Measurements from ENCODE around the gene ACTN1. TPM values are rescaled to one million over a fixed set of nuclear protein-coding genes. Genes with fewer than 3 reads are reported as not detected.

Gene ACTN1
- total RNA-seq, 2 experiments from 2014 or later: 79.7 to 80.6 TPM

GRCh38 chr14:68873376-68873775 is 105.7 kb downstream of the ACTN1 start:
- H3K27ac Mint-ChIP-seq: no peak overlapping the region
- peaks cover 4% of the 10 kb centered on the region for H3K9me3 Mint-ChIP-seq
- no peak overlapping the region for H3K4me3 Mint-ChIP-seq
- CTCF ChIA-PET: interaction anchor here (1.3 kb wide), 1 partner anchor 11 kb away, joined by 7 read pairs; no protein-coding TSS in a partner anchor
- no peaks in the 10 kb centered on the region for H3K27me3 Mint-ChIP-seq (ENCODE audit: low read depth)
- H3K36me3 Mint-ChIP-seq (ENCODE audit: low read depth): peaks cover 48% of the 10 kb centered on the region
- H3K4me1 Mint-ChIP-seq (ENCODE audit: low read depth): no peaks in the 10 kb centered on the region
- intact Hi-C loops (cut with micrococcal nuclease): no loop called here
- no peak for DNase-seq

DNA sequence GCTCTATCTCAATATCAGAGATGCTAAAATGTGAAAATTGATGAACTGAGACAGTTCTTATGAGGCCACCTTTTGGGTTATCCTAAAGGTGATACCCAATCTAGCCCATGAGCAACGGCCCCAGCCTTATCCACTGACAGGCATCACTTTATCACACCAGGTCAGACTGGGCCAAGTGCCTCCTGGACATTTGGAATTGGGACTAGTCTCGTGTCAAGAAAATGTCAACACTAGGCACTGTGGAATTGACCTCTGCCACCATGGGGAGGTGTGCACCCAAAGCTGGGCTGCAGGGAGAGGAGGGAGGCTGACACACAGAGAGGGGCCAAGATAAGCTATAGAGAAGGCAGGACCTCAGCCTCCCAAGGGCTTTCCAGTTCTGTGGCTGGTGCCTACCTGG is 107.7 kb downstream of the ACTN1 start:
- Mint-ChIP-seq H3K27ac (peak overlapping the region; percentile 53), H3K4me1 (ENCODE audit: low read depth) (no peaks in the 10 kb centered on the region), H3K36me3 (ENCODE audit: low read depth) (peaks cover 42% of the 10 kb centered on the region), H3K9me3 (peaks cover 4% of the 10 kb centered on the region), H3K27me3 (ENCODE audit: low read depth) (no peaks in the 10 kb centered on the region), H3K4me3 (no peak overlapping the region)
- CTCF ChIA-PET: interaction anchor here (1.0 to 1.5 kb wide), 2 partner anchors 9 to 27 kb away, joined by 3 to 5 read pairs; no protein-coding TSS in a partner anchor
- DNase-seq: no peak
- intact Hi-C loops (cut with micrococcal nuclease): no loop called here

DNA sequence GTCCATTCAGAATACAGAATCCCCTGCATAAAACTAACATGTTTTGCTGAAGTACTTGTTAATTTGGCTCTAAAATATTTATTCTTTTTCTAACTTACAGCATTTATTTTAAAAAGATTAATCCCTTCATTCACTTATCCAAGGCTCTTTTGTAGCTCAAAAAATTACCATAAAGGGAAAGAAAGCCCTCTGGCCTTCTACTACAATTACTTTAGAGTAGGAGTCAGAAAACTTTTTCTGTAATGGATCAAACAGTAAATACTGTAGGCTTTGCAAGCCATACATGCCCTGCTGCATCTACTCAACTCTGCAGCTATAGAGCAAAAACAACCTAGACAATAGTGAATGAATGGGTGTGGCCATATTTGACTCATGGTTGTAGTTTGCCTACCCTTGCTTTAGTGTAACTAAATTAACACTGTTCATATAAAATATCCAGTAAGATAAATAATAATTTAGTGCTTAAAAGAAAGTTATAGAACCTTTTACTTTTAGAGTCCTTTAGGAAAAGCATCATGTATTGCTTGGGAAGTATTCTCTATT is 112.0 kb downstream of the ACTN1 start:
- Mint-ChIP-seq H3K4me1 (ENCODE audit: low read depth) (no peaks in the 10 kb centered on the region), H3K27ac (no peak overlapping the region), H3K36me3 (ENCODE audit: low read depth) (peaks cover 17% of the 10 kb centered on the region), H3K4me3 (no peak overlapping the region), H3K27me3 (ENCODE audit: low read depth) (no peaks in the 10 kb centered on the region), H3K9me3 (peaks cover 15% of the 10 kb centered on the region)
- CTCF ChIA-PET: interaction anchor here (0.7 to 1.5 kb wide), 2 partner anchors 44 to 283 kb away, joined by 3 to 4 read pairs; no protein-coding TSS in a partner anchor
- intact Hi-C loops (cut with micrococcal nuclease): no loop called here
- no peak for DNase-seq

- no peak overlapping the region for H3K4me3 Mint-ChIP-seq
- no peaks in the 10 kb centered on the region for H3K27me3 Mint-ChIP-seq (ENCODE audit: low read depth)
- intact Hi-C loops (cut with micrococcal nuclease): no loop called here
- peaks cover 6% of the 10 kb centered on the region for H3K36me3 Mint-ChIP-seq (ENCODE audit: low read depth)
- CTCF ChIA-PET: interaction anchor here (1.2 to 1.5 kb wide), 4 partner anchors 21 to 195 kb away, joined by 3 to 4 read pairs (median 3); no protein-coding TSS in a partner anchor
- peaks cover 15% of the 10 kb centered on the region for H3K9me3 Mint-ChIP-seq
- no peaks in the 10 kb centered on the region for H3K4me1 Mint-ChIP-seq (ENCODE audit: low read depth)
- DNase-seq: no peak
- no peak overlapping the region for H3K27ac Mint-ChIP-seq
Observed at GRCh38 chr14:68865542-68865941, 113.6 kb downstream of the ACTN1 start.

- intact Hi-C loops (cut with micrococcal nuclease): no loop called here
- H3K4me1 Mint-ChIP-seq (ENCODE audit: low read depth): no peaks in the 10 kb centered on the region
Observed at GRCh38 chr14:68864361-68864750, 114.7 kb downstream of the ACTN1 start.

GRCh38 chr14:68863610-68864360 is 115.3 kb downstream of the ACTN1 start:
- intact Hi-C loops (cut with micrococcal nuclease): loop anchor here (1.0 to 2.0 kb wide), 3 partner anchors 193 to 244 kb away; no protein-coding TSS in a partner anchor
- H3K9me3 Mint-ChIP-seq: peaks cover 12% of the 10 kb centered on the region
- no peaks in the 10 kb centered on the region for H3K4me1 Mint-ChIP-seq (ENCODE audit: low read depth)
- no peak for DNase-seq
- no peak overlapping the region for H3K4me3 Mint-ChIP-seq
- peaks cover 6% of the 10 kb centered on the region for H3K36me3 Mint-ChIP-seq (ENCODE audit: low read depth)
- H3K27me3 Mint-ChIP-seq (ENCODE audit: low read depth): no peaks in the 10 kb centered on the region
- CTCF ChIA-PET: interaction anchor here (0.6 to 2.6 kb wide), 17 partner anchors 8 to 469 kb away, joined by 3 to 22 read pairs (median 5); no protein-coding TSS in a partner anchor
- H3K27ac Mint-ChIP-seq: no peak overlapping the region

More at GRCh38 chr14:68864361-68864750, 114.7 kb downstream of the ACTN1 start:
- Mint-ChIP-seq H3K27me3 (ENCODE audit: low read depth) (no peaks in the 10 kb centered on the region), H3K9me3 (peaks cover 12% of the 10 kb centered on the region), H3K27ac (no peak overlapping the region), H3K36me3 (ENCODE audit: low read depth) (peaks cover 6% of the 10 kb centered on the region), H3K4me3 (no peak overlapping the region)
- no peak for DNase-seq
- CTCF ChIA-PET: interaction anchor here (0.6 to 2.6 kb wide), 7 partner anchors 15 to 468 kb away, joined by 3 to 22 read pairs (median 4); no protein-coding TSS in a partner anchor

- peak; percentile 92 for DNase-seq
- Mint-ChIP-seq H3K9me3 (peaks cover 10% of the 10 kb centered on the region), H3K27ac (no peak overlapping the region), H3K4me3 (no peak overlapping the region), H3K4me1 (ENCODE audit: low read depth) (no peaks in the 10 kb centered on the region), H3K36me3 (ENCODE audit: low read depth) (peaks cover 6% of the 10 kb centered on the region), H3K27me3 (ENCODE audit: low read depth) (no peaks in the 10 kb centered on the region)
- CTCF ChIA-PET: interaction anchor here (0.6 to 2.6 kb wide), 19 partner anchors 9 to 298 kb away, joined by 3 to 22 read pairs (median 5); no protein-coding TSS in a partner anchor
- intact Hi-C loops (cut with micrococcal nuclease): loop anchor here (1.0 to 2.0 kb wide), 3 partner anchors 194 to 244 kb away; no protein-coding TSS in a partner anchor
Observed at GRCh38 chr14:68862954-68863594, 116.0 kb downstream of the ACTN1 start.

GRCh38 chr14:68860771-68861170 is 118.3 kb downstream of the ACTN1 start:
- Mint-ChIP-seq H3K27me3 (ENCODE audit: low read depth) (no peaks in the 10 kb centered on the region), H3K9me3 (peaks cover 9% of the 10 kb centered on the region), H3K27ac (no peak overlapping the region), H3K4me1 (ENCODE audit: low read depth) (no peaks in the 10 kb centered on the region), H3K4me3 (no peak overlapping the region), H3K36me3 (ENCODE audit: low read depth) (peaks cover 6% of the 10 kb centered on the region)
- intact Hi-C loops (cut with micrococcal nuclease): no loop called here
- CTCF ChIA-PET: interaction anchor here (1.2 kb wide), 1 partner anchor 50 kb away, joined by 5 read pairs; no protein-coding TSS in a partner anchor
- no peak for DNase-seq

DNA sequence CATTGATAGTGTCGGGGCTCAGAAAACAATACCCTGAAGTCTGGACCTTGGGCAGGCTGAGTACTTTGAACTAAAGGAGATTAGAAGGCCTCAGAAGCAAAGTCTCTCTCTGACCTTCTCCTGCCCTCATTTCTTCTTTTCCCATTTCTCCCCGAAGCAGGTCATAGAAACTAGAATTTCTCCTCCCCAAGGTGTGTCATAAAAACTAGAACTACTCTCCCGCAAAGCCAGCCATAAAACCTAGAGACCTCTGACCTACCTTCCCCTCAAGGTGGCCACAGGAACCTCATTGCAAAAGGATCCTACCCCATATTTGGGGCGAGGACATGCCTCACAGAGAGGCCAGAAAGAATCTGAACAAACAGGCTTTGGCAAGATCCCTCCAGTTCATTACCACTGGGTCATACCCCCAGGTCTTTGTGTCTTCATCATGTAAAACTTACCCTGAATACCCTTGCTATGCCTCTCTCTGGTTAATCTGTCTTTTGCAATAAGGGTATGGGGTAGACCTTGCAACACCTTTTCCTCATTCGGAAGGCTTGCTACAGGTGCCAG is 121.5 kb downstream of the ACTN1 start:
- no peaks in the 10 kb centered on the region for H3K36me3 Mint-ChIP-seq (ENCODE audit: low read depth)
- no peaks in the 10 kb centered on the region for H3K9me3 Mint-ChIP-seq
- no peaks in the 10 kb centered on the region for H3K4me1 Mint-ChIP-seq (ENCODE audit: low read depth)
- no peak overlapping the region for H3K4me3 Mint-ChIP-seq
- H3K27ac Mint-ChIP-seq: no peak overlapping the region
- H3K27me3 Mint-ChIP-seq (ENCODE audit: low read depth): no peaks in the 10 kb centered on the region
- CTCF ChIA-PET: no interaction called here
- DNase-seq: no peak
- intact Hi-C loops (cut with micrococcal nuclease): no loop called here

- Mint-ChIP-seq H3K27me3 (ENCODE audit: low read depth) (no peaks in the 10 kb centered on the region), H3K27ac (no peak overlapping the region), H3K36me3 (ENCODE audit: low read depth) (no peaks in the 10 kb centered on the region), H3K4me3 (no peak overlapping the region), H3K4me1 (ENCODE audit: low read depth) (no peaks in the 10 kb centered on the region), H3K9me3 (peaks cover 3% of the 10 kb centered on the region)
- intact Hi-C loops (cut with micrococcal nuclease): no loop called here
- DNase-seq: no peak
- CTCF ChIA-PET: no interaction called here
Observed at GRCh38 chr14:68856572-68856971, 122.5 kb downstream of the ACTN1 start.

DNA sequence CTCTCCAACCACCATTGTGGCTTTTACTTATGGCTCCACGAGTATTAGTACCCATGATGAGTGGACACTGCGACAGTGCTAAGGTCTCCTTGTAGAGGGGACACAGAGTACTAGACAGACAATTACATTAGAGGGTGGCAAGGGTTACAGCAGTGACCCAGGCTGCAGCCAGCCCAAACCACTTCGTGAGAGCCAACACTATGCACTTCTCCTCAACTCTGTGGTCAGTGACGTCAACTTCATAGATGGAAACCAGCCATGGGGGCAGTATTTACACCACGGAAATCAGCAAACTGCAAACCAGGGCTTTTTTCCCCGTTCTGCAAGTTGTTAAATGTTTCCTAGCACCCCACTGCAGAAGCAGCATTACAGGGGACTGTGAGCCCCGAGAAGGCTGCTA is 124.7 kb downstream of the ACTN1 start:
- CTCF ChIA-PET: interaction anchor here (1.4 to 1.8 kb wide), 2 partner anchors 9 to 11 kb away, joined by 6 to 8 read pairs; no protein-coding TSS in a partner anchor
- intact Hi-C loops (cut with micrococcal nuclease): no loop called here
- no peaks in the 10 kb centered on the region for H3K4me1 Mint-ChIP-seq (ENCODE audit: low read depth)
- H3K27ac Mint-ChIP-seq: no peak overlapping the region
- H3K27me3 Mint-ChIP-seq (ENCODE audit: low read depth): no peaks in the 10 kb centered on the region
- no peaks in the 10 kb centered on the region for H3K36me3 Mint-ChIP-seq (ENCODE audit: low read depth)
- no peak for DNase-seq
- no peak overlapping the region for H3K4me3 Mint-ChIP-seq
- H3K9me3 Mint-ChIP-seq: peaks cover 3% of the 10 kb centered on the region

DNA sequence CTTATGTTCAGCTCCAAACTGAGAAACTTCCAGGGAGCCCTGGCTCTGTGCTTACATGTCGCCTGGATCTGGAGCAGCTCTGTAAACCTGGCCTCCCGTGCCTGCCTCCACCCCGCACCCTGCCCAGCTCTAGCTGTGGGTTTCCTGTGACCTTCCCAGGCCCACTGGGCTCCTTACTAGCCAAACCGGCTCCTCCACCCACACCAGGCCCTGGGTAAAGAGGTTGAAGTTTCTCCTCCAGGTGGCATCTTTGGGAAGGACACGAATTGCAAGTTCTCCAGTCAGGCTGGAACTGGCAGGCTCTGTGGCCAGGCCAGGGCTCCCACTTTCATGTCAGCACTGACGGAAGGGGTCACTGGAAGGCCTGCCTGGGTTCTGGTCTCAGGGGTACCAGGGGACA is 125.4 kb downstream of the ACTN1 start:
- CTCF ChIA-PET: interaction anchor here (1.4 to 1.8 kb wide), 2 partner anchors 10 kb away, joined by 6 to 8 read pairs; no protein-coding TSS in a partner anchor
- Mint-ChIP-seq H3K36me3 (ENCODE audit: low read depth) (no peaks in the 10 kb centered on the region), H3K4me1 (ENCODE audit: low read depth) (no peaks in the 10 kb centered on the region), H3K9me3 (peaks cover 3% of the 10 kb centered on the region), H3K27me3 (ENCODE audit: low read depth) (no peaks in the 10 kb centered on the region), H3K27ac (no peak overlapping the region), H3K4me3 (no peak overlapping the region)
- no peak for DNase-seq
- intact Hi-C loops (cut with micrococcal nuclease): no loop called here
